NCI-H1105 treated with DMSO at 0.1 percent for 48 hours (cell line): Measurements from ENCODE around the gene ORC3.
"Not testable (repeated sequence)": the region's sequence is repeated elsewhere in the genome, so short reads cannot be mapped to it uniquely, and the experiment has no call there.

Experiments
- DNase-seq: peaks from one replicate; lab custom pipeline; 2025; lab: John Stamatoyannopoulos, UW

The ORC3 gene

DNA sequence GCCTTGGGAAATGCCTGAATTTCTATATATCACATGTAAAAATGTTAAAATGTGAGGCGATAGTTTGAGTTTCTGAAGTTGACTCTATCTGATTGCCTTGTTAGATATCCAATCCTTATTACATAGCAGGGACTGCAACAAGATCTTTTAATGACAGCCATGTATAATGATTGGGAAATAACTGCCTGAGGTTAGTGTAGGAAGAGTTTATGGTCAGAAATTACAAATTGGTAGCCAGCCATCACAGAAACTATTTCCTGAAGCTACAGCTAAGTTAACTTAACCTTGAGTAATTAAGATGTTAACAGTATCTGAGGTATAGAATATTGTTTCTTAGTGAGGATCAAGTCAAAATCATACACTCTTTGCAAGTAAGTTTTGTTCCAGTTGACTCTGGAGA, 71.1 kb downstream of the ORC3 start:
- no peak for DNase-seq

DNA sequence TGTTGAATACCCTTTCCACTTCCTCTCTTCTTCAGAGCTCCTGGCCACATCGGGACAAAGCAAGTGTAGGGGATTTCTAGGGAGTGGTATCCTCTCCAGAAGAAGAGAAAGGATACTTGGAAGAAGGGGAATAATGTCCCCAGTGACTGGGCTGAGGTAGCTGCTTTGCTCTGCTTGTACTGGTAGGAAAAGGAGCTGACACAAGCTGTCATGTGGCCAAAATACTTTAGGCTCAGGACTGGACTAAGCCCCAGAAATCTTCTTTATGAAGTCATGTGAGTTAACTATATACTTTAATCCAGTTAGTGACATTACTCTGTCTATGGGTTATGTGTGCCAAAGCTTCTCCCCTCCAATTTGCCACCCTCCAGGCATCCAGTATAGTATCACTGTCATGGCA, 71.6 kb downstream of the ORC3 start:
- no peak for DNase-seq

DNA sequence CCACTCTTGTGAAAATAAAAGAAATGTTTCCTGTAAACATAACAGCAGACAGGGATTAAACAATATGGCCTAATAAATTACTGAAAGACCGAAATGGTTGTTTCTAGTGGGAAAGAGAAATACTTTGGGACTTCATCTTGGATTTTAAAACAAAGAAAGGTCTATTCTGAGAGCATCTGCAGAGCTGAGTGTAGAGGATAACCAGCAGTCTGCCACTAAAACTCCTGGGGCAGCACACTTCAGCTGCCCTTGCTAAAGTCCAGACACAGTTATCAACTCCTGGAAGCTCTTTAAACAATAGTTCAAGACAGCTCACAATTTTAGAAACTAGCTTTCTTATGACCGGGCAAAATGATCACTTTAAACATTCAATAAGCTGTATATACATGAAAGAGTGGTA, 73.5 kb downstream of the ORC3 start:
- no peak for DNase-seq

DNA sequence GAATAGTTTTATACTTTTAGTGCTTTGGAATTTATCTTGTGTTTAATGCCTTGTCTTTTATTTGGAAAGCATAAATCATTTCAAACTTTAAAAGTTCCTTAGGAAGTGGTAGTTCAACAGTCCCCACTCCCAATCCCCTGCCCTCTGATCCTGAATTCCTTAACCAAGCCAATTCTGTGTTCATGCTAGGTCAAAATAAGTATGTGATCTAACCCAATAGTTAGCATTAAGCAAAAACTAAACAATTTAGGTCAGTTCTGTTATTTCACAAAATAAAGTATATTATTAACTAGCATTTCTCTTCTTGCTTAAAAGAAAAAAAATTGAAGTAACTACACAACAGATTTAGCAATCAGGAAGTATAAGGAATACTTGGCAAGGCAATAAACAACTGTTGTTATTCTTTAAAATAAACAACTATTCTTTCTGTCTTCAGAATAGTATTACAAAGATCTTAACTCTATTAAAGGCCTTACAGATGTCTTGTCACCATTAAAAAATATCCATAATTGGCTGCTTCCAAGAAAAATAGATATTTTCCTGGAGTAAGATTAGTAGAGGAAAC, 75.1 kb downstream of the ORC3 start:
- no peak for DNase-seq

DNA sequence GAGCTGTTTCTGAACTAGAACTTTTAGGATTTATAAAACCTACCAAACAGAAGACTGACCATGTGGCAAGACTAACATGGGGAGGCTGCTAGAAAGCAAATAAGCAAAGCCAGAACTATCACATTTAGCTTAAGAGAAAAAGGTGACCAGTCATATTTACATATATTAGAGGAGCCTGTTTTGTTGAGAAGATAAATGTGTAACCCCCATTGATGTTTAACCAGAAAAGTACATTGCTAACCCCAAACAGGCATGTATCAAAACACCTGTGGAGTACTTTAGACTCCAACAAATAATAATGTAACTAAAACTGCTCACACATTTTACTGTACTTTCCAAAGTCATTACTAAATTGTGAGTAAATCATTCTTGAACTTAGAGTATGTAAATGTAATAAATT, 77.1 kb downstream of the ORC3 start:
- DNase-seq: no peak

DNA sequence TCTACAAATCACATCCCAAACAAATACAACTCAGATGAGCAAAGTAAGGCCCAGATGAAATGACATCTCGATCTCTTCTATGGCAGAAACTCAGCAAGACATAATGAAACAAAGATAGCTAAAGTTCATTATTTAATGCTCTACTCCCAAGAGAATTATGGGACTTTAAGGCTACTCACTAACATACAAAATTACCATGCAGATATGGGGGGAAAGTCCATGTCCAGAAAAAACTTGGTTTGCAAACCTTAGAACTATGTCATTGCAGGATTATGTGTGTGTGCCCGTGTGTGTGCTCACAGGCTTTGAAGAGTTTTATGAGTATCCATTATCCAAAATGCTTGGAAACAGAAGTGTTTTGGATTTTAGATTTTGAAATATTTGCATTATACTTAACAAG, 78.1 kb downstream of the ORC3 start:
- DNase-seq: no peak

DNA sequence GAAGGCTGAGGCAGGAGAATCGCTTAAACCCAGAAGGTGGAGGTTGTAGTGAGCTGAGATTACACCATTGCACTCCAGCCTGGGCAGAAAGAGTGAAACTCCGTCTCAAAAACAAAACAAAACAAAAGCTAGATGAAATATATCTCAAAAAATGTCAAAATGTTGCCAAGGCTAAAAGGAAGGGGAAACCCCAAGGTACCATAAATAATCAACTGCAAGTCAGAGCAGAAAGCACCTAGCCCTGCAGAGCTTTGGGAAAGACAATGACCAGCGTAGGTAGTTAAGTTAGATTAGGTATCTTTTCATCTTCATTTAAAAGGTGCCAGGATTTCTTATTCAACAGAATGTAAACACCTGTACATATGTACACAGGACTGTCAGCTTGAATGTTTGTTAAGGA, 79.1 kb downstream of the ORC3 start:
- DNase-seq: no peak

DNA sequence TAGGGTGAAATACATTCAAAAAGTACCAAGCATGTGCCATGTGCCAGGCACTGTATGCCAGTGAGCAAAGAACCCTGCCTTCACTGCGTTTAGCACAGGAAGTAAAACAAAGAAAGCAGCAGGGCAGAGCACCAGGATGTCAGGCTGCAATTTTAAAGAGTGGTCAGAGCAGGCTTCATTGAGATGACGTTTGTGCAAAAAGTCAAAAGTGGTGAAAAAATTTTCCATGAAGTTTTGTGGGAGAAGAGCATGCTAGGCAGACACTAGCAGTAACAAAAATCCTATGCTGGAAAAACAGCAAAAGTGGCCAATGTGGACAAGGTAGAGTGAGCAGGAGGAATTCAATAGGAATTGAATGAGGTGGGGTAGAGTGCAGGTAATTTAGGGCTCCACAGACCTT, 80.8 kb downstream of the ORC3 start:
- no peak for DNase-seq

DNA sequence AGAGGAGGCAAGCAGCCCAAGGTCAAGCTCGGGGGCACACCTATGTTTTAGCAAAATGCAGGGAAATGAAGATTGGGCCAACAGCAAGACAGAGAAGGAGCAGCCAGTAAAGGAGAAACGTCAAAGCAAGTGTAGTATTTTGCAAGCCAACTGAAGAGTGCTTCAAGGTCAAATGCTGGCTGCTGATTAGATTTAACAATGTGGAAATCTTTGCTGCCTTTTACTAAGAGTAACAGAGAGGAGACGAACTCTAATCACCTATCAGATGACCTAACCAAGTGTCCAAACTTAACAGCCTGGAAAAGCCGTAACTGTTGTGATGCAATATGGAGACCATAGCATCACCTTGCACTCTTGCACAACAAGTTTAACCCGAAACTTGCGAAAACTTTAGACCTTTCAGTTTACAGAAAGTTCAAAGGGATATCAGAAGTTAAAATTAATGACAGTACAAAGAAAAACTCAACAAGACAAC, 81.7 kb downstream of the ORC3 start:
- DNase-seq: no peak

DNA sequence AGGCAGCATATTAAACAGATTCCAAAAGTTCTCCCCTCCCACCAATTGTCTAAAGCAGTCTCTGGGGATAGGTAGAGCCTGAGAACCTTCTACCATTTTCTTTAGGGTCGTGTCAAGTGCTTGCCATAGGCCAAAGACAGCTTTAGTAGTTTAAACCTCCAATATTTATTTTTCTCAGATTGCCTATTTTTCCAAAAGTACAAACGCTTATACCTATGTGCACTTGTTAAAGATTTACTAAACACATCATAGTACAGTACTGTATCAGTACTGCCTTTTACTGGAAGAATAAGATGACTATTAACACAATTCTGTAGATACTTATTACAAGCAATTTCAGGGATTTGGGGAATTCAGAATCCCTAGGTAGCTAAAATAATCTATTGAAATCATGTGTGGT, 82.7 kb downstream of the ORC3 start:
- DNase-seq: no peak

DNA sequence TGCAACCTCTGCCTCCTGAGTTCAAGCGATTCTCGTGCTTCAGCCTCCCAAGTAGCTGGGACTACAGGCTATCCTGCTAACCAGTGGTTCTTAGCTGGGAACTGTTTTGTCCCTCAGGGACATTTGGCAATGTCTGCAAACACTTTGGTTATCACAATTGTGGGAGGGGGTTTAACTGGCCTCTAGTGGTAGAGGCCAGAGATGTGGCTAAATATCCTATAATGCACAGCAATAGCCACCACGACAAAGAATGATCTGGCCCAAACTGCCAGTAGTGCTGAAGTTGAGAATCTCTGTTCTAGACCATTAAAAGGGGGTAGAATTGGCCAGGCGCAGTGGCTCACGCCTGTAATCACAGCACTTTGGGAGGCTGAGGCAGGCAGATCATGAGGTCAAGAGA, 83.3 kb downstream of the ORC3 start:
- no peak for DNase-seq

DNA sequence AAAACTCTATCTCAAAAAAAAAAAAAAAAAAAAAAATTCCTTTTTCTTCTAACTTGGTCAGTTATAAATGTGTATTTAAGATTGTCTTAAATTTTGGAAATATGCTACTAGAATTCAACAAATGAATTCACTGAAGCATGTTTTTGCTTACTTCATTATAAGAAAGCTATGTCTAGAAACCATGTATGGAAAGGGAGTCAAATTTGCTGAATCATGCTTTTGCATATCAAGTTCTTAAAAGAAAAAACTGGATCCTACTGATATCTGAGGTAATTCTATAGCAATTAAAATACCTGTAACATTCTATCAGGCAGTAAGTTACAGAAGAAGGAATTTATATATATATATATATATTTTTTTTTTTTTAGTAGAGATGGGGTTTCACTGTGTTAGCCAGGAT, 84.4 kb downstream of the ORC3 start:
- no peak for DNase-seq

DNA sequence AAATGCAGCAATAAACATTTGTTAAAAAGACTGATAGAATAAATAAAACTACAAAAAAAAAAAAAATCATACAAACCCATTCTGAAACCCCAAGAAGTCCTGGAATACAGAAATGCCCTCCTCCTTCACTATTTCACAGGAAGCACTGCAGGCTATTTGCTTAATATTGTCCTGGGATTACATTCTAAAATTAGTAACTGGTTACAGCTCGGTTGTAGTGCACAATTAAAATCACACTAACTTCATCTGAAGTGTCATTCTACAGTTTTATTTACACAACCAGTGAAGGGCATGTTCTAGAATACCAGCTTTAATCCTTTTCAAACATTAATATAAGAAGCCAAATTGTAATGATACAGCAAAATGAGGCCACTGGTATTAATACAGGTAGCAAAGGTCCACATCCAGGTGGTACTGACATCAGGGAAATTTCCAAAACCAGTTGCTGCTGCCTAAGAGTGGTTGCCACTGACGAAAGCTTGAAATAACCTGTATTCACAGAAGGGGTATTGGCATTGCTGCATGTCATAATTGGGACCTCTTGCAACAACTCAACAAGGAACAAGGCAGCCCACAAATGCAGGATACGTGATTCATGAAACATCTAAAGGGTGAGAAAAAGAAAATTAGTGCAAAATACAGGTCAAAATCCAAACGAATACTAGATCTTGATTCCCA, 85.2 kb downstream of the ORC3 start:
- DNase-seq: no peak

DNA sequence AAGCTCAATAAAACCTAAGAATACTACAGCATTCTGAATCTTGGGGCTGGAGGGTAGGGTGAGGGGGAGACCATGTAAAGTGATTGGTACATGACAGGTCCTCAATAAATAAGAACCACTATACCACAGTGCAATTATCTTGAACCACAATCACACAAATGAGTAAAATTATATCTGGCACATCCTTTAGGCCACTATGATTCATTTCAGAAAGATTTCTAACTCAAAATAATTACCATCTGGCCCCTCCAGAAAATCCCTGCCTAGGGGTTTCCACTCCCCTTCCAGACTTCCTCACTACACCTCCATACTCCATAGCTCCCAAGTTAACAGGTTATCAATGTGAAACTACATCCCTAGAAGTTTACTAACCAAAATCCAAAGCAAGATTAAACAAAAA, 92.4 kb downstream of the ORC3 start:
- DNase-seq: no peak

DNA sequence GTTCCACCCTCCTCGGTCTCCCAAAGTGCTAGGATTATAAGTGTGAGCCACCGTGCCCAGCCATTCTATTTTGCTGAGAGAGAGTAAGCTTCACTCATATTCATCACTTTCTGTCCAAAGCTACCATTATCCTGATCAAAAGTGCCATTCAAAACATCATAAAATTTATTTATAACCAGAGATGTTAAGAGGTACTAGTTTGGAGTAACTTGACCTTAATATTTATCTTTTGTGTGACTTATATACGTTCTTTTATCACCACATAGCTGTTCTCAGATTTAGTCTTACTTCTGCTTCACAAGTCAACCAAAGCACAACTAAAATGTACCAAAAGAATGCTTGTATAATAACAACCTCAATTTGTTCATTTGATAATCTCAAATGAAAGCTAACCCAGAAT, 94.0 kb downstream of the ORC3 start:
- DNase-seq: no peak

DNA sequence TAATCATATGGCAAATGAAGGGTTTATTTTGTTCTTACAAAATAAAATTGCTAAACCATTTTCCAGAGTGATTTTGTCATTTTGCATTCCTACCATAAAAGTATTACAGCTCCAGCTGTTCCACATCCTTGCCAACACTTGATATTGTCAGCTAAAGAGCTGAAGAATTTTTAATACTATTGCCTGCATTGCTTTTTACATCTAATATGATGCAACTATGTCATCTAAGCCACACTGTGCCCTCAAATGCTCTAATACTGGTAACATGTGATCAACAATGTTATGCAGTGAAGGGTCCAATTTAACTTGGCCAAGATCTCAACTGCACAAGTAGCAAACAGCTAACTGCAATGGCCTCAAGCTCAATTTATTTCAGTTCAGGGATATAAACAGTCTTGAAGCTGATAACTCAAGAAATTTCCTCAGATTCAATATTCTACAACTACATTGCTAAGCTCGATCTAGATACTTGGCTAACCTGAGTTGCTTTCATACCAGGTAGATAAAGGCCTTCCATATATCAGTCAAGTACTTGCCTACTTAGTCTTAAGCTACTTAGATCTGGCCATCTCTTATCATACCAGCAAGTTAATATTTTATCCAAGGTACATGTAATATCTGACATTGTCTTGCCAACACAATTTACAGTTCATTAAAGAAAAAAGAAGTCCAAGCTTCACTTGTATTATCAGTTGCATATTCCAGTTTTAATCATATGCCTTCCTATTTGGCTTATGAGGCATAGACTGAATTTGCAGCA, 95.1 kb downstream of the ORC3 start:
- DNase-seq: no peak

DNA sequence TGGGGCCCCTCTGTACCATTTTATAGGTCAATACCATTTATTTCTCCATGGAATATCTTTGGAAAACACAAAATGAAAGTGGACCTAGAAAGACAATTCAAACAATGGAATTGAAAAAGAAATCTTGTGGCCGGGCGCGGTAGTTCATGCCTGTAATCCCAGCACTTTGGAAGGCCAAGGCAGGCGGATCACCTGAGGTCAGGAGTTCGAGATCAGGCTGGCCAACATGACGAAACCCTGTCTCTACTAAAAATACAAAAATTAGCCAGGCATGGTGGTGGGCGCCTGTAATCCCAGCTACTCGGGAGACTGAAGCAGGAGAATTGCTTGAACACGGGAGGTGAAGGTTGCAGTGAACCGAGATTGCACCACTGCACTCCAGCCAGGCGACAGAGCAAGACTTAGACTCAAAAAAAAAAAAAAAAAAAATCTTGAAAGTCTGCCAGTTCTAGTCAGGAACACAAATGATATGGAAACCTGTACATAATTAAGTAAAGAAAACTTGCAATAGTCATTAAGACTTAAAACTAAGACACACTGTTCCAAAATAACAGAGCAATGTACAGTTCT, 96.8 kb downstream of the ORC3 start:
- not testable (repeated sequence) for DNase-seq

DNA sequence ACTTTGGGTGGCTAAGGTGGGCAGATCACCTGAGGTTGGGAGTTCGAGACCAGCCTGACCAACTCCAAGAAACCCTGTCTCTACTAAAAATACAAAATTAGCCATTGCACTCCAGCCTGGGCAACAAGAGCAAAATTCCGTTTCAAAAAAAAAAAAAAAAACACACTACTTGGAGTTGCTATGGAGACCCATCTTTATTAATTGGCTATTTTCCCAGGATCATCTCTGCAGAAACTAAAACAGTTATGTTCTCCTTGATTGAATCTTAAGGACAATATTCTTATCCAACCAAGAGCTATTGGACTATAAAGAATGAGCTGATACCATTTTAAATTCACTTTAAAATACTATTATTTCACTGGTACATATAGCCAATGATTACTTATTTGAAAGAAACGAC, 97.4 kb downstream of the ORC3 start:
- no peak for DNase-seq

DNA sequence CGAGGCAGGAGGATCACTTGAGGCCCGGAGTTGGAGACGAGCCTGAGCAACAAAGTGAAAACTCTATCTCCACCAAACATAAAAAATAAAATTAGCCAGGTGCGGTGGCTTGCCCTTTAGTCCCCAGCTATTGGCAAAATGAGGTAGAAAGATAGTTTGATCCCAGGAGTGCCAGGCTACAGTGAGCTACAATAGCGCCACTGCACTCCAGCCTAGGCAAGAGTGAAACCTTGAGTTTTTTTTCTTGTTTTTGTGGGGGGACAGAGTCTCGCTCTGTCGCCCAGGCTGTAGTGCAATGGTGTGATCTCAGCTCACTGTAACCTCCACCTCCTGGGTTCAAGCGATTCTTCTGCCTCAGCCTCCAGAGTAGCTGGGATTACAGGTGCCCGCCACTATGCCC, 98.0 kb downstream of the ORC3 start:
- DNase-seq: not testable (repeated sequence)

DNA sequence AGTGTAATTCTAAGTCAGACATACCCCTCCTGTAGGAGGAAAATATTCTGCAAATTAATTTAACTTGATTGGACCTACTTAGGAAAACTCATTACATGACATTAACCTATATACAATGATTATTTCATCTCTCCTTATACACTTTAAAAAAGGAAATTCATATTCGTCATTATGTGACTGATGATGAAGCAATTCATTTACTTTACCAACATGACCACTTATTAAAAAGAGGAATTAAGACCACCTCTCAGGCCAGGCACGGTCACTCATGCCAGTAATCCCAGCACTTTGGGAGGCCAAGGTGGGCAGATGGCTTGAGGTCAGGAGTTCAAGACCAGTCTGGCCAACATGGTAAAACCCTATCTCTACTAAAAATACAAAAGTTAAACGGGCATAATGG, 100.5 kb downstream of the ORC3 start:
- DNase-seq: no peak

DNA sequence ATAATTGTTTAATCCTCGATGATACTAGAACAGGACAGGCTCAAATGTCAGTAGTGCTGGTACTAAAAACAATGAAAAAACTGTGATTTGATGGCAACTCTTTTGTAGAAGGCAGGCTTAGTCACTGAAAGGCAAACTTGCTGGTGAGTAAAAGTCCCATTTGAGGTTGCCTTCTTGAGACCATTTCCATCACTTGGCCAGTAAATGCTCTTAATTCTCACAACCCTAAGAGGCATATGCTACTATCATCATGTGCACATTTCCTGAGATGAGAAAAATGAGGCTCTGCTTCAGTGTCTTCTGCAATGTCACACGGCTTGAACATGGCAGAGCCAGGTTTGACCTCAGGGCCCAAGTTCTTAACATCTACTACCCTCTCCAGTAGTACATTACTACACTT, 102.2 kb downstream of the ORC3 start:
- no peak for DNase-seq

DNA sequence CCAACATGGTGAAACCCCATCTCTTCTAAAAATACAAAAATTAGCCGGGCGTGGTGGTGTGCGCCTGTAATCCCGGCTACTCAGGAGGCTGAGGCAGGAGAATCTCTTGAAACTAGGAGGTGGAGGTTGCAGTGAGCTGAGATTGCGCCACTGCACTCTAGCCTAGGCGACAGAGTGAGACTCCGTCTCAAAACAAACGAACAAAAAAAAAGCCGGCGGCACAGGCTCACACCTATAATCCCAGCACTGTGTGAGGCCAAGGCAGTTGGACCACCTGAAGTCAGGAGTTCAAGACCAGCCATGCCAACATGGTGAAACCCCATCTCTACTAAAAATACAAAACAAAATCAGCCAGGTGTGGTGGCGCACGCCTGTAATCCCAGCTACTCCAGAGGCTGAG, 106.9 kb downstream of the ORC3 start:
- DNase-seq: not testable (repeated sequence)
